HL-60 (cell line): ENCODE results near the gene AMER2.

Experiments
- TF ChIP-seq, protein P1 (sequence below): IDR thresholded peaks from one replicate; pipeline ENCODE4 v1.5.1; 2011; ENCODE audit warnings: low read length, control low read depth, inconsistent platforms; ENCODE audit not compliant: insufficient read depth
- TF ChIP-seq, protein P2 (sequence below): IDR thresholded peaks from 2 replicates; pipeline ENCODE4 v1.6.1; 2012; ENCODE audit warnings: low read depth; ENCODE audit not compliant: insufficient replicate concordance

DNA sequence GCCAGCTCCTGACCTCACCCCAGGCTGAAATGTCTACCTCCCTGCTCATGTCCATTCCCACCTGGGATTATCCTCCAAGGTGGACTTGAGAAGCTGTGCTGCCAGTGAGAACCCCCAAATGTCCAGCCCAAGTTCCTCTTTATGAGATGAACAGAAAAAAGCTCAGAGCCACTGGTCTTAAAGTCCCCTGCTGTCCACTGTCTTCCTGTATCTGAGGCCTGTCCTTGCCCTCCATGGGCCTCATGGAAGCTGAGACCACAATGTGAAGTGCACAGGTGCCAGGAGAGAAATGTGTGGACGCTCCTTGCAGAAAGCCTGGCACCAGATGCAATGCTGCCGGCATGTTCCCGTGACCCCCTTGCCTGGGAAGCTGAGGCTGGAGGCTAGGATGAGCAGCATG is 3.3 kb upstream of the AMER2 start:
- TF ChIP-seq, protein P1, sequence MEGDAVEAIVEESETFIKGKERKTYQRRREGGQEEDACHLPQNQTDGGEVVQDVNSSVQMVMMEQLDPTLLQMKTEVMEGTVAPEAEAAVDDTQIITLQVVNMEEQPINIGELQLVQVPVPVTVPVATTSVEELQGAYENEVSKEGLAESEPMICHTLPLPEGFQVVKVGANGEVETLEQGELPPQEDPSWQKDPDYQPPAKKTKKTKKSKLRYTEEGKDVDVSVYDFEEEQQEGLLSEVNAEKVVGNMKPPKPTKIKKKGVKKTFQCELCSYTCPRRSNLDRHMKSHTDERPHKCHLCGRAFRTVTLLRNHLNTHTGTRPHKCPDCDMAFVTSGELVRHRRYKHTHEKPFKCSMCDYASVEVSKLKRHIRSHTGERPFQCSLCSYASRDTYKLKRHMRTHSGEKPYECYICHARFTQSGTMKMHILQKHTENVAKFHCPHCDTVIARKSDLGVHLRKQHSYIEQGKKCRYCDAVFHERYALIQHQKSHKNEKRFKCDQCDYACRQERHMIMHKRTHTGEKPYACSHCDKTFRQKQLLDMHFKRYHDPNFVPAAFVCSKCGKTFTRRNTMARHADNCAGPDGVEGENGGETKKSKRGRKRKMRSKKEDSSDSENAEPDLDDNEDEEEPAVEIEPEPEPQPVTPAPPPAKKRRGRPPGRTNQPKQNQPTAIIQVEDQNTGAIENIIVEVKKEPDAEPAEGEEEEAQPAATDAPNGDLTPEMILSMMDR: no peak
- TF ChIP-seq, protein P2, sequence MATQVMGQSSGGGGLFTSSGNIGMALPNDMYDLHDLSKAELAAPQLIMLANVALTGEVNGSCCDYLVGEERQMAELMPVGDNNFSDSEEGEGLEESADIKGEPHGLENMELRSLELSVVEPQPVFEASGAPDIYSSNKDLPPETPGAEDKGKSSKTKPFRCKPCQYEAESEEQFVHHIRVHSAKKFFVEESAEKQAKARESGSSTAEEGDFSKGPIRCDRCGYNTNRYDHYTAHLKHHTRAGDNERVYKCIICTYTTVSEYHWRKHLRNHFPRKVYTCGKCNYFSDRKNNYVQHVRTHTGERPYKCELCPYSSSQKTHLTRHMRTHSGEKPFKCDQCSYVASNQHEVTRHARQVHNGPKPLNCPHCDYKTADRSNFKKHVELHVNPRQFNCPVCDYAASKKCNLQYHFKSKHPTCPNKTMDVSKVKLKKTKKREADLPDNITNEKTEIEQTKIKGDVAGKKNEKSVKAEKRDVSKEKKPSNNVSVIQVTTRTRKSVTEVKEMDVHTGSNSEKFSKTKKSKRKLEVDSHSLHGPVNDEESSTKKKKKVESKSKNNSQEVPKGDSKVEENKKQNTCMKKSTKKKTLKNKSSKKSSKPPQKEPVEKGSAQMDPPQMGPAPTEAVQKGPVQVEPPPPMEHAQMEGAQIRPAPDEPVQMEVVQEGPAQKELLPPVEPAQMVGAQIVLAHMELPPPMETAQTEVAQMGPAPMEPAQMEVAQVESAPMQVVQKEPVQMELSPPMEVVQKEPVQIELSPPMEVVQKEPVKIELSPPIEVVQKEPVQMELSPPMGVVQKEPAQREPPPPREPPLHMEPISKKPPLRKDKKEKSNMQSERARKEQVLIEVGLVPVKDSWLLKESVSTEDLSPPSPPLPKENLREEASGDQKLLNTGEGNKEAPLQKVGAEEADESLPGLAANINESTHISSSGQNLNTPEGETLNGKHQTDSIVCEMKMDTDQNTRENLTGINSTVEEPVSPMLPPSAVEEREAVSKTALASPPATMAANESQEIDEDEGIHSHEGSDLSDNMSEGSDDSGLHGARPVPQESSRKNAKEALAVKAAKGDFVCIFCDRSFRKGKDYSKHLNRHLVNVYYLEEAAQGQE: no peak
